GM18870 (cell line): Measurements from ENCODE around the gene SAV1.

Source experiments
- ATAC-seq: cut with Tn5 transposase; IDR thresholded peaks from one replicate; pipeline ENCODE4 v1.9.1; 2021; ENCODE audit warnings: moderate library complexity; ENCODE audit not compliant: unreplicated experiment

The SAV1 gene

GRCh38 chr14:50610465-50610864 lies 57.6 kb downstream of the SAV1 start:
- no peak for ATAC-seq

GRCh38 chr14:50608302-50608851 lies 59.7 kb downstream of the SAV1 start:
- ATAC-seq, result no peak

DNA sequence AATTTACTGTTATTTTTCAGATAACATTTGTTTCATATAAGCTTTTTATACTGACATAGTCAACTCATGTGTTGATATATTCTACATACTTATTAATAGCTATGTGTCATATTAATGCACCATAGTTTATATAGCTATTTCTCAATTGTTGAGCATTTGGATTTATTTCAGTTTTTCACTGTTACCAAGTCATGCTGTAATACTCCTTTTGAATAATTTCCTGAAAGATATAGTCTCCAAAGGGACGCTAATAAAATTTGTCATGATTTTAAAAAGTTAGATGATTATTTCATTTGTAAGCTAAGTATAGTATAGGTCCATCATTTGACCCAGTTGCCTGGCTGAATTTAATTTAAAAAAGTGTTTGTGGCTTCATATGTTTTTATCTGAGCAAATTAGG lies 60.3 kb downstream of the SAV1 start:
- no peak for ATAC-seq

GRCh38 chr14:50607181-50607580 lies 60.9 kb downstream of the SAV1 start:
- no peak for ATAC-seq

- ATAC-seq, result no peak
Measured at GRCh38 chr14:50606468-50606867, 61.6 kb downstream of the SAV1 start.

DNA sequence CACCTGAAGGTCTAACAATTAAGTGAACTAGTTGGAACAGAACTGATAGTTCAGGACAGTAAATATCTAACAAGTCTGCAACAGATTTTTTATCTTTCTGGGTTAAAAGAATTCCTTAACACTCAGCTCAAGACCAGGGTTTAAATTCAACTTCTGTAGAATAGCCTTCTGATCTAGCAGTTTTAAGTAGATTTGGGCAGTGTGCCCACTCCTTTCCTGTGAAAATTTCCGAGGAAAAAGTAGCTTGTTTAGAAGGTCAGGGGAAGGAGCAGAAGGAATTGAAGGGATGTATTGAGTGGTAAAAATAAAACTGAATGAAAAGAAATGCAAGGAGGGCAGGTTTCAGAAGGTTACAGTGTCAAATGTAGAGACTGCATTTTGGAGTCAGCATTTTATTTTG lies 62.3 kb downstream of the SAV1 start:
- no peak for ATAC-seq

- no peak for ATAC-seq
Measured at GRCh38 chr14:50603565-50603964, 64.5 kb downstream of the SAV1 start.

GRCh38 chr14:50602035-50602434 lies 66.1 kb downstream of the SAV1 start:
- no peak for ATAC-seq

DNA sequence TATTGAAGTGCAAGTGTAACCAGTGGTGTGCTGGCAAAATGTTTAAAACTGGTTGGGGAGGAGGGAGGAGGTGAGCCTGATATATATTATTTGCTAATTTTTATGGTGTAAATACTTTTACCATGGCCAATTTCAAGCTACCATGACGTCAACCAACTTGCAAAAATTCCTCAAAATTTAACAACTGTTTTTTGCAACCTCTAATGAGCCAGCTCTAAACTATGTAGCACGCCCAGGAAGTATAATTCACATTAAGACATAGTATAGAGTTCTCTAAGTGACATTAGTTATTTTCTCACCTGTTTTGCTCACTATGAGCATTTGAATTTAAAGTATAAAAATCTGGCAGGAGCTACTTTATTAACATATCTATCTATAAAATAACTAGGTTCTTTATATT lies 66.7 kb downstream of the SAV1 start:
- no peak for ATAC-seq

DNA sequence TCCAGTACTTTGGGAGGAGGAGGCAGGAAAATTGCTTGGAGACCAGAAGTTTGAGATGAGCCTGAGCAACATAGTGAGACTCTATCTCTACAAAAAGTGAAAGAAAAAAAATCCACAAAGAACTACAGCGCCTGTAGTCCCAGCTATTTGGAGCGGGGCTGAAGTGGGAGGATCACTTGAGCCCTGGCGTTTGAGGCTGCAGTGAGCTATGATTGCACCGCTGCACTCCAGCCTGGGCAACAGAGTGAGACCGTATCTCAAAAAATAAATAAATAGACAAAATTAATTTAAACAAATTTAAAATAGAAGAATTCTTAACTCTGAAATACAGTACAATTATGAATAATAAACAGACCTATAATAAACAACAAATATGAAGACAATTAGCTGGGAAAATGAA lies 67.3 kb downstream of the SAV1 start:
- ATAC-seq, result no peak

DNA sequence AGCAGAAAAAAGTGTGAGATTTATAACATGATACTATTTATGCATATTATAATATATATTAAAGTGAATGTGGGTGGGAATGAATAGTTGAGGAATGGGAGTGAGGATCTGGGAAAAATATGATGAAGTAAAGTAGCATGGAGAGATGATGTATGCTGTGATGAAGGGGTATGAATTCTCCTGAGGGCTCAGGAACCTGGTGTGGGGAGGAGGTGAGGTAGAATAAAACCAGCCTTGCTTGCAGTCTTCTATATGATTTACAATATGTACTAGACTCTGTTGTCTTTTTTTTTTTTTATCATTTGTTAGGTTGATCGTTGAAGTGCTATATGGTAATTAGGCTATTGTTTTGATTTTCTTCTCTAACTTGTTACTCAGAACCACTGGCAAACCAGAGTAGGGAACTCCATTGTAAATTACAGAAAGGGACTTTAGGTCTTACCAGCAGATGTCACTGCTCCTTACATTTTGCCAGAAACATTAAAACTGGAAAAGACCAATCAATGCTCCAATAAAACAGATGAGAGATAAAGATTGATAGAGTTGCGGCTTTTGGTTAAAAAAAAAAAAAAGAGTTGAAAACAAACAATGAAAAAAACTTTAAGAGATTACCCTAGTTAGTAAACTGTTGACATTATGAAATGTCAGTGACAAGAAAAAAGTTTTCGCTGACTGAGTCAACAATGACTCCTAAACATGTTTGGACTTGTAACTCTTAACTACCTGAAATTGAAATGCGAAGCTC lies 68.2 kb downstream of the SAV1 start:
- no peak for ATAC-seq

- ATAC-seq, result no peak
Measured at GRCh38 chr14:50598765-50599164, 69.3 kb downstream of the SAV1 start.

GRCh38 chr14:50594577-50595316 lies 73.4 kb downstream of the SAV1 start:
- ATAC-seq, result no peak

DNA sequence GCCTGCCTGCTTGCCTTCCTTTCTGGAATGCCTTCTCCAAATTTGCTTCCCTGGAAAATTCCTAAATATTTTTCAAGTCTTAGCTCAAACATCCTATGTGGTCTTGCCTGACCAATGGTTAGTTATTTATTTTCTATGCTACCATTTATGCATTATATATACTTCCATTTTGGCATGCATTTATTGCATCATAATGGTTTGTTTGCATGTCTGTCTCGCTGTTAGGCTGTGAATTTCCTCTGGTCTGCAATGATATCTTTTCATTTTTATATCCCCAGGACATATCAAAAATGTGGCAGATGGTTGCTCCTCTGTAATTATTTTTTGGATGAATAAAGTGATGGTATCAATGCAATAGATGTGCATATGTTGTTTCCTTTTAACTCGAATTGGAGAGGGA lies 77.6 kb downstream of the SAV1 start:
- no peak for ATAC-seq
